ENCODE results near the gene DEAF1. TPM values are rescaled to one million over a fixed set of nuclear protein-coding genes. Genes with fewer than 3 reads are reported as not detected.
A peak's percentile ranks its signal among the peaks of the same experiment; 100 is the strongest.

The DEAF1 gene
- total and polyA plus RNA-seq, 10 of the 15 experiments (the other 5 are each of a cell fraction or from before 2014, with no cell fraction given) = 0.68 to 51.3 (median 25.9) TPM

GRCh38 chr11:616320-617198 lies 78.5 kb downstream of the DEAF1 start (continued):
- no peak for TF ChIP-seq MAX (IDR thresholded peaks at IDR 0.05; ENCODE audit: low read depth, low read length)
- TF ChIP-seq EZH2 (IDR thresholded peaks at IDR 0.05; ENCODE audit: borderline replicate concordance, control insufficient read depth, low read depth, low read length) = no peak
- TF ChIP-seq FOXK2 (IDR thresholded peaks at IDR 0.05) = no peak
- TF ChIP-seq PAX8 (IDR thresholded peaks at IDR 0.05) = no peak
- TF ChIP-seq PAX5 (IDR thresholded peaks at IDR 0.05; ENCODE audit: borderline replicate concordance, low read depth, low read length) = no peak
- no peak for TF ChIP-seq NFYA (IDR thresholded peaks at IDR 0.05; ENCODE audit: borderline replicate concordance, low read depth, low read length)
- no peak for TF ChIP-seq SIX5 (IDR thresholded peaks at IDR 0.05; ENCODE audit: low read depth, low read length, severe bottlenecking)
- no peak for TF ChIP-seq BHLHE40 (IDR thresholded peaks at IDR 0.05; ENCODE audit: borderline replicate concordance in 1 of 2, low read depth in 2 of 2, low read length in 1 of 2)
- TF ChIP-seq WRNIP1 (IDR thresholded peaks at IDR 0.05; ENCODE audit: borderline replicate concordance, low read depth, low read length) = no peak
- TF ChIP-seq BMI1 (IDR thresholded peaks at IDR 0.05; ENCODE audit: borderline replicate concordance) = no peak
- TF ChIP-seq ZNF217 (IDR thresholded peaks at IDR 0.05) = peak; percentile 69; the same call in 1 of the 2 replicates
- no peak for TF ChIP-seq TARDBP (IDR thresholded peaks at IDR 0.05; ENCODE audit: borderline replicate concordance)
- no peak for TF ChIP-seq SIN3A (IDR thresholded peaks at IDR 0.05; ENCODE audit: low read depth, low read length)
- no peak for TF ChIP-seq JUND (IDR thresholded peaks at IDR 0.05; ENCODE audit: low read depth, low read length)
- no peak for TF ChIP-seq EED (IDR thresholded peaks at IDR 0.05; ENCODE audit: low read depth)
- TF ChIP-seq RBBP5 (conservative IDR thresholded peaks at IDR 0.05) = no peak
- no peak for TF ChIP-seq IKZF1 (conservative IDR thresholded peaks at IDR 0.05)
- no peak for TF ChIP-seq PRDM15 (CRISPR knock-in tag; IDR thresholded peaks at IDR 0.05)
- TF ChIP-seq ZNF687 (IDR thresholded peaks at IDR 0.05) = no peak; the same call in 1 of the 2 replicates
- TF ChIP-seq RFX5 (IDR thresholded peaks at IDR 0.05; ENCODE audit: low read depth, low read length) = no peak
- TF ChIP-seq ZNF207 (IDR thresholded peaks at IDR 0.05; ENCODE audit: borderline replicate concordance) = no peak

Measured in GM12878 (cell line).